Right lobe of liver (tissue), 6 donors: ENCODE measurements around the gene RBMS3. TPM values are rescaled to one million over a fixed set of nuclear protein-coding genes. Genes with fewer than 3 reads are reported as not detected.
A peak's percentile ranks its signal among the peaks of the same experiment; 100 is the strongest.

Source experiments
- ATAC-seq, 4 donors: fragments of 200-7000 bp; cut with Tn5 transposase; one replicate each; pipeline ENCODE4 v1.9.1; 2020; ENCODE audit warnings: mild to moderate bottlenecking in 4 of 4, moderate library complexity in 4 of 4
- DNase-seq, 3 donors: peaks; one replicate each; pipeline ENCODE4 v3.0.0-alpha.2; 2020
- H3K27ac ChIP-seq, 3 donors: fragments of 200-600 bp; one replicate each; pipeline ENCODE4 v1.8.0; 2022
- H3K27me3 ChIP-seq, 2 donors: fragments of 200-600 bp; one replicate each; pipeline ENCODE4 v1.8.0; 2022
- H3K36me3 ChIP-seq, 4 donors: fragments of 200-600 bp; sonication (generic) in 1 of 4; one replicate each; pipeline versions ENCODE4 v1.5.1 to v1.8.0; 2017 to 2022; ENCODE audit warnings: control low read depth in 1 of 4
- H3K4me1 ChIP-seq, 4 donors: fragments of 200-600 bp; sonication (generic) in 1 of 4; one replicate each; pipeline versions ENCODE4 v1.5.1 to v1.8.0; 2017 to 2022; ENCODE audit warnings: control low read depth in 1 of 4
- H3K4me3 ChIP-seq, 3 donors: fragments of 200-600 bp; one replicate each; pipeline ENCODE4 v1.8.0; 2022
- H3K9me3 ChIP-seq, 4 donors: fragments of 200-600 bp; sonication (generic) in 1 of 4; one replicate each; pipeline versions ENCODE4 v1.5.1 to v1.8.0; 2017 to 2022; ENCODE audit warnings: control low read depth in 1 of 4
- CTCF ChIP-seq, 4 donors: fragments of 200-600 bp in 3 of 4; fragments of 450-650 bp in 1 of 4; IDR thresholded peaks; one replicate each; pipeline versions ENCODE4 v1.5.1 to v1.8.0; 2016 to 2022; ENCODE audit warnings: antibody characterized with exemption in 4 of 4, mild to moderate bottlenecking in 2 of 4
- POLR2A ChIP-seq: fragments of 450-650 bp; IDR thresholded peaks from one replicate; pipeline ENCODE4 v1.6.1; 2017; ENCODE audit warnings: antibody characterized with exemption, mild to moderate bottlenecking
- WGBS: methylation state at CpG from one replicate; pipeline ENCODE4 v1.1.6; 2018; ENCODE audit warnings: low coverage, low lambda C conversion rate; ENCODE audit not compliant: insufficient coverage; ENCODE audit errors: missing lambda C conversion rate; 5-methylcytosine and 5-hydroxymethylcytosine counted together
- intact Hi-C, 2 donors: fragments of 100-400 bp; cut with DNase I; formaldehyde crosslinking; loops; one replicate each; pipeline versions ENCODE4 v1.11.2 to v1.14.1; 2022
- total RNA-seq, 6 experiments: library from RNA; depleted of rRNA in 2 of 6; stranded (reverse); fragments of >200 nt in 2 of 6; fragmentation: NEBNext Ultra II Directional in 3 of 6; extraction: Animal tissue kit (Norgen Biotek cat#: 25700) in 3 of 6; gene quantifications; one replicate each; pipeline versions ENCODE4 v1.1.0 to v1.2.4, GENCODE V29; 2016 to 2023
- donor health status: DM: no; HTN: yes; CAD: no.
- donor health status: DM: no; HTN: no; CAD: no.
- donor health status: DM: no; HTN: no; CAD: no.
- donor health status: DM: no; HTN: yes; CAD: no.
- donor health status: DM: no; HTN: yes; CAD: no.

The RBMS3 gene
- total RNA-seq, 6 experiments from 2014 or later, result 6.3 to 11.5 (median 8.3) TPM

GRCh38 chr3:29537889-29538609 lies 257.2 kb downstream of the RBMS3 start:
- WGBS, result 48% methylated on average over 5 of the region's 5 CpGs
- intact Hi-C loops, result no loop called here
- Histone ChIP-seq H3K4me3 (no peak overlapping the region), H3K27me3 (no peaks in the 10 kb centered on the region), H3K4me1 (no peaks in the 10 kb centered on the region), H3K27ac (peak overlapping the region in 1 of 3 donors; percentile 13), H3K36me3 (no peaks in the 10 kb centered on the region), H3K9me3 (no peaks in the 10 kb centered on the region)
- DNase-seq (no peak), ATAC-seq (peak; percentile 21 to 59 (median 46))
- TF ChIP-seq CTCF (IDR thresholded peaks at IDR 0.05) (no peak), POLR2A (no peak)

GRCh38 chr3:29538610-29538958 lies 257.7 kb downstream of the RBMS3 start:
- H3K36me3 ChIP-seq, result no peaks in the 10 kb centered on the region
- H3K27me3 ChIP-seq, result no peaks in the 10 kb centered on the region
- no peak overlapping the region for H3K4me3 ChIP-seq
- no peak for DNase-seq
- no peak for ATAC-seq
- no peaks in the 10 kb centered on the region for H3K4me1 ChIP-seq
- intact Hi-C loops, result no loop called here
- 58% methylated on average over 2 of the region's 2 CpGs for WGBS
- peak overlapping the region in 1 of 3 donors; percentile 13 for H3K27ac ChIP-seq
- no peak for TF ChIP-seq CTCF (IDR thresholded peaks at IDR 0.05)
- no peak for TF ChIP-seq POLR2A
- no peaks in the 10 kb centered on the region for H3K9me3 ChIP-seq

DNA sequence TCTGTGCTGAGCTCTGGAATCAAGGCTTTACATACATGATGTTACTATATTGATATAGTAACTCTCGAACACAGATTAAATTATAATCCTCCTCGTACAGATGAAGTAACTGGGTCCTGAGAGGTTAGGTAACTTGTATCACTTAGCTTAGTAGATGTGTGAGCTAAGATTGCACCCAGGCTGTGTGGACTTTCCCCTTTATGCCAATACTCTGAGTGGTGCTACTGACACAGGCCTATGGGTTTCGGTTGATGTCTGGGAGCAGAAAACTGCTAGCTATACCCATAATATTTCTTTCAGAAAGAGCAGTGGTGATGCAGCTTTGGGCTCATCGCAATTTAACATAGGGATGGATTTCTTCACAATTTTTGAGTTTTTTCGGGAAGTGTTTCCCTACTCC lies 259.7 kb downstream of the RBMS3 start:
- TF ChIP-seq POLR2A (no peak), CTCF (IDR thresholded peaks at IDR 0.05) (no peak)

DNA sequence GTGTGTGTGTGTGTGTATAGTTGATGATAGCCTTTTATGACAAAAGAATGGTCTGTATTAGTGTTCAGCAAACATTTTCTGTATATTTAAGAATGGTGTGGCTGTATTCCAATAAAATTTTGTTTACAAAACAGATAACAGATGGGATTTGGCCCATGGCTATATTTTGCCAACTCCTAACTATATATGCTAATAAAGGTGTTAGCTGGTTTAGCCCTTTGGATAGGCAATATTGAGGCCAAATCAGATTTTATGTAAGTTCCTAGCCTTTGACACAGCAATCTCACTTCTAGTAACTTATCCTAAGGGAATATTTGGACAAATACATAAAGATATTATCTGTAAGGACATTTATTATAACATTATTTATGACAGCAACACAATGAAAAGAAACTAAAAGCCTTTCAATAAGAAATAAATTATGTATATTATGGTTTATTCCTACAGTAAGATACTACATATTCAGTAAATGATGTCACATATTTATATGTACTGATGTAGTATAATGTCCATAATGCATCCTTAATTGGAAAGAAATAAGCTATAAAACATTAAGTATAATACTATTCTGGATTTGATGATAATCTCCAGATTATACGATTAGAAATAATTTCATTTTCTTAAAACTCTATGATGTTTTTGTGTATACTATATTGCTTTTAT lies 264.0 kb downstream of the RBMS3 start:
- intact Hi-C loops, result no loop called here
- H3K27me3 ChIP-seq, result no peaks in the 10 kb centered on the region
- no peak for DNase-seq
- H3K4me3 ChIP-seq, result no peak overlapping the region
- WGBS, result 52% methylated on average over 1 of the region's 1 CpG
- H3K9me3 ChIP-seq, result no peaks in the 10 kb centered on the region
- TF ChIP-seq POLR2A (no peak), CTCF (IDR thresholded peaks at IDR 0.05) (no peak)
- no peak for ATAC-seq
- no peaks in the 10 kb centered on the region for H3K36me3 ChIP-seq
- H3K27ac ChIP-seq, result no peak overlapping the region
- no peaks in the 10 kb centered on the region for H3K4me1 ChIP-seq

More for the DNA sequence above, 259.7 kb downstream of the RBMS3 start:
- Histone ChIP-seq H3K27ac (no peak overlapping the region), H3K36me3 (no peaks in the 10 kb centered on the region), H3K27me3 (no peaks in the 10 kb centered on the region), H3K4me3 (no peak overlapping the region), H3K9me3 (no peaks in the 10 kb centered on the region), H3K4me1 (no peaks in the 10 kb centered on the region)
- DNase-seq (no peak), ATAC-seq (no peak)
- intact Hi-C loops, result no loop called here
- 75% methylated on average over 4 of the region's 5 CpGs for WGBS
